B cell (primary cell): ENCODE measurements around the gene HADH.

Experiments
- CTCF ChIP-seq: fragments of 200-600 bp; IDR thresholded peaks from one replicate; pipeline ENCODE4 v1.8.0; 2022; ENCODE audit warnings: antibody characterized with exemption, mild to moderate bottlenecking
- EZH2 ChIP-seq: IDR thresholded peaks from 2 replicates; pipeline ENCODE4 v1.6.1; 2012; ENCODE audit warnings: borderline replicate concordance, low read depth, mild to moderate bottlenecking, moderate library complexity, low read length; ENCODE audit not compliant: insufficient read depth, poor library complexity, severe bottlenecking

- TF ChIP-seq CTCF (no peak), EZH2 (no peak)
These were observed 7.5 kb downstream of the HADH start for GRCh38 chr4:107996949-107997788.
